Non-pigmented ciliary epithelial cell (primary cell): ENCODE results near the gene CEP170B.
"Not testable (repeated sequence)": the region's sequence is repeated elsewhere in the genome, so short reads cannot be mapped to it uniquely, and the experiment has no call there.

Experiments
- DNase-seq: peaks from one replicate; pipeline ENCODE4 v3.0.0-alpha.2; 2010; ENCODE audit warnings: low read depth

The CEP170B gene

GRCh38 chr14:104932676-104933631, 67.9 kb downstream of the CEP170B start:
- DNase-seq = no peak

GRCh38 chr14:104933746-104934733, 69.0 kb downstream of the CEP170B start:
- DNase-seq = no peak

GRCh38 chr14:104935026-104935650, 70.1 kb downstream of the CEP170B start:
- DNase-seq = no peak

- DNase-seq = no peak
These were observed 70.9 kb downstream of the CEP170B start for GRCh38 chr14:104935955-104936354.

GRCh38 chr14:104936361-104937155, 71.5 kb downstream of the CEP170B start:
- no peak for DNase-seq

GRCh38 chr14:104937161-104937560, 72.1 kb downstream of the CEP170B start:
- no peak for DNase-seq

- no peak for DNase-seq
These were observed 72.8 kb downstream of the CEP170B start for GRCh38 chr14:104937694-104938365.

- no peak for DNase-seq
These were observed 73.4 kb downstream of the CEP170B start for GRCh38 chr14:104938436-104938835.

- no peak for DNase-seq
These were observed 73.9 kb downstream of the CEP170B start for GRCh38 chr14:104938960-104939359.

GRCh38 chr14:104939666-104940410, 74.8 kb downstream of the CEP170B start:
- DNase-seq = no peak

- no peak for DNase-seq
These were observed 75.6 kb downstream of the CEP170B start for GRCh38 chr14:104940526-104941150.

GRCh38 chr14:104941508-104942365, 76.7 kb downstream of the CEP170B start:
- no peak for DNase-seq

- DNase-seq = no peak
These were observed 77.5 kb downstream of the CEP170B start for GRCh38 chr14:104942586-104942985.

GRCh38 chr14:104943216-104944015, 78.3 kb downstream of the CEP170B start:
- not testable (repeated sequence) for DNase-seq

- DNase-seq = not testable (repeated sequence)
These were observed 78.9 kb downstream of the CEP170B start for GRCh38 chr14:104944016-104944308.

GRCh38 chr14:104944436-104945205, 79.6 kb downstream of the CEP170B start:
- not testable (repeated sequence) for DNase-seq

- DNase-seq = not testable (repeated sequence)
These were observed 80.2 kb downstream of the CEP170B start for GRCh38 chr14:104945266-104945665.
